Ovary (tissue), 9 donors: Measurements from ENCODE around the gene MED27. TPM values are rescaled to one million over a fixed set of nuclear protein-coding genes. Genes with fewer than 3 reads are reported as not detected.

Experiments
- DNase-seq, 5 donors: peaks; one replicate each; pipeline ENCODE4 v3.0.0-alpha.2; 2019 to 2020
- H3K27ac ChIP-seq, 2 donors: fragments of 200-600 bp; one replicate each; pipeline versions ENCODE4 v1.5.1 to v1.8.0; 2019 to 2022
- H3K27me3 ChIP-seq: fragments of 200-600 bp; one replicate; pipeline ENCODE4 v1.8.0; 2022
- H3K36me3 ChIP-seq: fragments of 200-600 bp; sonication (generic); one replicate; pipeline ENCODE4 v1.5.1; 2019
- H3K4me1 ChIP-seq: one replicate; pipeline ENCODE4 v1.8.1; 2013; ENCODE audit warnings: mild to moderate bottlenecking, moderate library complexity; ENCODE audit not compliant: insufficient read depth
- H3K4me3 ChIP-seq: fragments of 200-600 bp; sonication (generic); one replicate; pipeline ENCODE4 v1.5.1; 2017
- H3K9me3 ChIP-seq, 2 donors: fragments of 200-600 bp in 1 of 2; sonication (generic) in 1 of 2; one replicate each; pipeline versions ENCODE4 v1.5.1 to v1.8.1; 2013 to 2019; ENCODE audit warnings: mild to moderate bottlenecking in 1 of 2, moderate library complexity in 1 of 2
- EP300 ChIP-seq: sonication (generic); formaldehyde crosslinking; IDR thresholded peaks from one replicate; pipeline ENCODE4 v1.6.1; 2017; ENCODE audit warnings: antibody characterized with exemption
- POLR2A ChIP-seq: fragments of 450-650 bp; IDR thresholded peaks from one replicate; pipeline ENCODE4 v1.6.1; 2017; ENCODE audit warnings: antibody characterized with exemption, mild to moderate bottlenecking, moderate library complexity
- WGBS, 3 donors: extraction: QIAGEN DNeasy Blood & Tissue Kit in 1 of 3; methylation state at CpG; one replicate each; pipeline versions ENCODE4 v1.1.5 to v1.1.7; 2013 to 2017; 5-methylcytosine and 5-hydroxymethylcytosine counted together
- intact Hi-C, 4 donors: fragments of 100-400 bp; cut with DNase I; formaldehyde crosslinking; loops; one replicate each; pipeline versions ENCODE4 v1.11.0 to v1.15.1; 2022 to 2023
- polyA plus RNA-seq, 2 donors: library from polyadenylated mRNA; stranded (reverse); fragments of 200-250 nt in 1 of 2; fragments of 350-450 nt in 1 of 2; fragmentation: Illumina TruSeq in 1 of 2; extraction: RNeasy Lipid Tissue Mini Kit (QIAGEN cat#74804) in 1 of 2; gene quantifications; one replicate each; pipeline ENCODE4 v1.2.3, GENCODE V29; 2013 to 2014
- total RNA-seq, 7 donors: library from RNA; depleted of rRNA in 2 of 7; stranded (reverse); fragments of >200 nt in 2 of 7; fragmentation: NEBNext Ultra II Directional in 3 of 7; extraction: Animal tissue kit (Norgen Biotek cat#: 25700) in 3 of 7; gene quantifications; one replicate each; pipeline versions ENCODE4 v1.1.0 to v1.2.4, GENCODE V29; 2016 to 2023
- TF ChIP-seq, protein P1 (sequence below), 3 donors: fragments of 450-650 bp in 2 of 3; fragments of 200-600 bp in 1 of 3; IDR thresholded peaks; one replicate each; pipeline versions ENCODE4 v1.5.1 to v1.8.0; 2016 to 2022; ENCODE audit warnings: antibody characterized with exemption in 3 of 3, mild to moderate bottlenecking in 1 of 3
- donor health status: DM: no; HTN: no; CAD: no; lungs with moderate emphysema.
- donor health status: DM: no; HTN: no; CAD: no.
- donor health status: Bipolar disorder and iron deficiency.
- donor health status: DM: yes; HTN: yes; CAD: no.
- donor health status: DM: no; HTN: no; CAD: no.
- donor health status: DM: yes; HTN: yes; CAD: no.

MED27 gene
- total and polyA plus RNA-seq, 9 donors = 7.6 to 24.9 (median 17.4) TPM

- WGBS, 3 donors = 52 to 69% (median 64%) methylated on average over 7 of the region's 7 CpGs
- H3K4me1 ChIP-seq = no peaks in the 10 kb centered on the region
Measured at GRCh38 chr9:132108728-132109127, 29.1 kb upstream of the MED27 start.

GRCh38 chr9:132099741-132100407 lies 20.2 kb upstream of the MED27 start:
- H3K9me3 ChIP-seq = no peaks in the 10 kb centered on the region
- H3K36me3 ChIP-seq = no peaks in the 10 kb centered on the region
- WGBS, 3 donors = 52 to 57% (median 56%) methylated on average over 8 of the region's 8 CpGs
- no peaks in the 10 kb centered on the region for H3K4me1 ChIP-seq
- H3K27me3 ChIP-seq = no peaks in the 10 kb centered on the region
- no peak overlapping the region for H3K4me3 ChIP-seq
- intact Hi-C loops = no loop called here
- no peak overlapping the region for H3K27ac ChIP-seq
- no peak for TF ChIP-seq POLR2A
- TF ChIP-seq, protein P1, sequence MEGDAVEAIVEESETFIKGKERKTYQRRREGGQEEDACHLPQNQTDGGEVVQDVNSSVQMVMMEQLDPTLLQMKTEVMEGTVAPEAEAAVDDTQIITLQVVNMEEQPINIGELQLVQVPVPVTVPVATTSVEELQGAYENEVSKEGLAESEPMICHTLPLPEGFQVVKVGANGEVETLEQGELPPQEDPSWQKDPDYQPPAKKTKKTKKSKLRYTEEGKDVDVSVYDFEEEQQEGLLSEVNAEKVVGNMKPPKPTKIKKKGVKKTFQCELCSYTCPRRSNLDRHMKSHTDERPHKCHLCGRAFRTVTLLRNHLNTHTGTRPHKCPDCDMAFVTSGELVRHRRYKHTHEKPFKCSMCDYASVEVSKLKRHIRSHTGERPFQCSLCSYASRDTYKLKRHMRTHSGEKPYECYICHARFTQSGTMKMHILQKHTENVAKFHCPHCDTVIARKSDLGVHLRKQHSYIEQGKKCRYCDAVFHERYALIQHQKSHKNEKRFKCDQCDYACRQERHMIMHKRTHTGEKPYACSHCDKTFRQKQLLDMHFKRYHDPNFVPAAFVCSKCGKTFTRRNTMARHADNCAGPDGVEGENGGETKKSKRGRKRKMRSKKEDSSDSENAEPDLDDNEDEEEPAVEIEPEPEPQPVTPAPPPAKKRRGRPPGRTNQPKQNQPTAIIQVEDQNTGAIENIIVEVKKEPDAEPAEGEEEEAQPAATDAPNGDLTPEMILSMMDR (IDR thresholded peaks at IDR 0.05) = no peak
- no peak for DNase-seq

More at GRCh38 chr9:132108728-132109127, 29.1 kb upstream of the MED27 start:
- Histone ChIP-seq H3K4me3 (no peak overlapping the region), H3K27me3 (no peaks in the 10 kb centered on the region), H3K27ac (no peak overlapping the region), H3K36me3 (no peaks in the 10 kb centered on the region), H3K9me3 (no peaks in the 10 kb centered on the region)
- DNase-seq = no peak
- intact Hi-C loops = no loop called here
- TF ChIP-seq, protein P1 (IDR thresholded peaks at IDR 0.05) = no peak
- TF ChIP-seq EP300 (no peak), POLR2A (no peak)

DNA sequence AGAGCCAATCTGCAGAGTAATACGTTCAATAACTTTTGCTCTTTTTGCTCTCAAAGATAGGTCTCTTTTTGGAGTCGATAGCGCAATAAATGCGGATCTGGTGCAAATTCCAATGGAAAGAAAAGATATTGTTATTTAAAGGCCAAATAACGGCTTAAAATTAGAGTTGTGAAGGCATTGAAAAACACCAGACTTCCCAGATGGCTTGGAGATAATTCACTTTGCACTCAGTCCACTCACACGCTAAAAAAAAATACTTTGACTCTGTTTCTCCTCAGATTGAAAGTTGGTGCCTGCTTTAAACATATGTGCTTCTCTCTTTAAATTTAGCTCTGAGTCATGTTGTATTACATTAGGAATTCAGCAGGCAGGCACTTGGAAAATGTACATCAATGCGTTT lies 19.5 kb upstream of the MED27 start:
- Histone ChIP-seq H3K4me3 (no peak overlapping the region), H3K27me3 (no peaks in the 10 kb centered on the region), H3K36me3 (no peaks in the 10 kb centered on the region), H3K27ac (no peak overlapping the region), H3K4me1 (no peaks in the 10 kb centered on the region), H3K9me3 (no peaks in the 10 kb centered on the region)
- intact Hi-C loops = no loop called here
- no peak for DNase-seq
- TF ChIP-seq EP300 (no peak), POLR2A (no peak)
- TF ChIP-seq, protein P1 (IDR thresholded peaks at IDR 0.05) = no peak
- 71 to 78% (median 71%) methylated on average over 7 of the region's 7 CpGs for WGBS, 3 donors

- no peaks in the 10 kb centered on the region for H3K9me3 ChIP-seq
- no peak for TF ChIP-seq EP300
- TF ChIP-seq POLR2A = no peak
- TF ChIP-seq, protein P1 (IDR thresholded peaks at IDR 0.05) = no peak
- WGBS, 3 donors = 47 to 62% (median 60%) methylated on average over 2 of the region's 2 CpGs
- no peaks in the 10 kb centered on the region for H3K27me3 ChIP-seq
- intact Hi-C loops = no loop called here
- no peaks in the 10 kb centered on the region for H3K4me1 ChIP-seq
- no peak overlapping the region for H3K27ac ChIP-seq
- DNase-seq = no peak
- H3K36me3 ChIP-seq = no peaks in the 10 kb centered on the region
- no peak overlapping the region for H3K4me3 ChIP-seq
Measured at GRCh38 chr9:132094314-132094791, 14.7 kb upstream of the MED27 start.
